ENCODE data around the gene USP34.

The USP34 gene

GRCh38 chr2:61512768-61513398 is 42.0 kb upstream of the USP34 start:
- TF ChIP-seq TSHZ2 (CRISPR knock-in tag; IDR thresholded peaks at IDR 0.05): no peak
- TF ChIP-seq ZNF70 (CRISPR knock-in tag; IDR thresholded peaks at IDR 0.05): no peak
- TF ChIP-seq OSR1 (CRISPR knock-in tag; IDR thresholded peaks at IDR 0.05): no peak
- no peak for TF ChIP-seq ZFP30 (CRISPR knock-in tag; IDR thresholded peaks at IDR 0.05)
- TF ChIP-seq PPARA (CRISPR knock-in tag; IDR thresholded peaks at IDR 0.05; ENCODE audit: borderline replicate concordance): no peak
- no peak for TF ChIP-seq ZNF565 (CRISPR knock-in tag; conservative IDR thresholded peaks at IDR 0.05; ENCODE audit: low read depth)
- no peak for TF ChIP-seq CSDC2 (CRISPR knock-in tag; IDR thresholded peaks at IDR 0.05)
- no peak for TF ChIP-seq BACH2 (CRISPR knock-in tag; IDR thresholded peaks at IDR 0.05; ENCODE audit: borderline replicate concordance)
- TF ChIP-seq RARB (CRISPR knock-in tag; IDR thresholded peaks at IDR 0.05): no peak
- no peak for TF ChIP-seq ZFP3 (CRISPR knock-in tag; IDR thresholded peaks at IDR 0.05)
- no peak for TF ChIP-seq GLIS3 (CRISPR knock-in tag; IDR thresholded peaks at IDR 0.05)
- no peak for TF ChIP-seq ESRRG (CRISPR knock-in tag; IDR thresholded peaks at IDR 0.05)
- TF ChIP-seq TCF4 (CRISPR knock-in tag; IDR thresholded peaks at IDR 0.05; ENCODE audit: borderline replicate concordance): no peak
- no peak for TF ChIP-seq ZNF8 (CRISPR knock-in tag; IDR thresholded peaks at IDR 0.05)
- no peak for TF ChIP-seq ARNTL (CRISPR knock-in tag; IDR thresholded peaks at IDR 0.05; ENCODE audit: borderline replicate concordance, low read depth)
- TF ChIP-seq PATZ1 (CRISPR knock-in tag; IDR thresholded peaks at IDR 0.05; ENCODE audit: borderline replicate concordance): no peak
- no peak for ATAC-seq

- no peak for TF ChIP-seq ISL1 (CRISPR knock-in tag; IDR thresholded peaks at IDR 0.05)
- 0 out of 3 replicates have a peak, but pooled peaks have one; percentile 22 for ATAC-seq
Measured at GRCh38 chr2:61510674-61511671, 40.1 kb upstream of the USP34 start.

- no peak for ATAC-seq
- no peak for TF ChIP-seq ARNTL (CRISPR knock-in tag; IDR thresholded peaks at IDR 0.05; ENCODE audit: borderline replicate concordance, low read depth)
Measured at GRCh38 chr2:61504949-61505348, 34.1 kb upstream of the USP34 start.

- ATAC-seq: no peak
- TF ChIP-seq TSHZ2 (CRISPR knock-in tag; IDR thresholded peaks at IDR 0.05) (no peak), ARNTL (CRISPR knock-in tag; IDR thresholded peaks at IDR 0.05; ENCODE audit: borderline replicate concordance, low read depth) (no peak), ZFP30 (CRISPR knock-in tag; IDR thresholded peaks at IDR 0.05) (no peak), BACH2 (CRISPR knock-in tag; IDR thresholded peaks at IDR 0.05; ENCODE audit: borderline replicate concordance) (no peak), CREB5 (CRISPR knock-in tag; IDR thresholded peaks at IDR 0.05; ENCODE audit: low read depth) (no peak), PATZ1 (CRISPR knock-in tag; IDR thresholded peaks at IDR 0.05; ENCODE audit: borderline replicate concordance) (no peak), CSDC2 (CRISPR knock-in tag; IDR thresholded peaks at IDR 0.05) (no peak)
Measured at GRCh38 chr2:61499060-61499459, 28.2 kb upstream of the USP34 start.
